ENCODE data around the gene C1orf105. TPM values are rescaled to one million over a fixed set of nuclear protein-coding genes. Genes with fewer than 3 reads are reported as not detected.
A peak's percentile ranks its signal among the peaks of the same experiment; 100 is the strongest.

The C1orf105 gene
- total RNA-seq, 1 donor from 2014 or later = not detected

- peak overlapping the region; percentile 95 for H3K4me3 Mint-ChIP-seq
- no peak overlapping the region for H3K27ac Mint-ChIP-seq
- H3K4me2 ChIP-seq = peak overlapping the region; percentile 82
Measured at GRCh38 chr1:172442404-172442803, 21.9 kb downstream of the C1orf105 start.

GRCh38 chr1:172442843-172443565 lies 22.5 kb downstream of the C1orf105 start:
- peak overlapping the region; percentile 89 for H2AFZ ChIP-seq (replicated peaks)
- H3K27me3 Mint-ChIP-seq (ENCODE audit: insufficient read depth, low read depth) = peaks cover 2% of the 10 kb centered on the region

More at GRCh38 chr1:172442404-172442803, 21.9 kb downstream of the C1orf105 start:
- peaks cover 26% of the 10 kb centered on the region for H3K36me3 Mint-ChIP-seq
- H3K27me3 ChIP-seq = no peaks in the 10 kb centered on the region
- no peak overlapping the region for H3K9ac ChIP-seq
- no peak overlapping the region for H2AFZ ChIP-seq (replicated peaks)
- TF ChIP-seq EZH2phosphoT487 (IDR thresholded peaks at IDR 0.05) = no peak
- no peak for TF ChIP-seq EZH2 (IDR thresholded peaks at IDR 0.05)
- no peak for TF ChIP-seq CTCF (IDR thresholded peaks at IDR 0.05)
- no peak overlapping the region for H3K27ac ChIP-seq
- H3K4me1 Mint-ChIP-seq = peaks cover 17% of the 10 kb centered on the region
- H3K27me3 Mint-ChIP-seq (ENCODE audit: insufficient read depth, low read depth) = peaks cover 2% of the 10 kb centered on the region
- H3K79me2 ChIP-seq (ENCODE audit: low read depth) = peaks cover 31% of the 10 kb centered on the region
- peak overlapping the region; percentile 85 for H3K4me3 ChIP-seq
- H3F3A ChIP-seq (ENCODE audit: low read depth) = no peaks in the 10 kb centered on the region
- no peaks in the 10 kb centered on the region for H3K36me3 ChIP-seq
- H3K9me3 ChIP-seq (ENCODE audit: low read depth) = no peaks in the 10 kb centered on the region
- no peaks in the 10 kb centered on the region for H3K9me3 Mint-ChIP-seq
- peaks cover 4% of the 10 kb centered on the region for H4K20me1 ChIP-seq (ENCODE audit: low read depth)
- H3K4me1 ChIP-seq = peaks cover 9% of the 10 kb centered on the region
- no peak for DNase-seq (ENCODE audit: low spot score)

GRCh38 chr1:172443666-172444453 lies 23.4 kb downstream of the C1orf105 start, which contains the start of gene PIGC:
Gene PIGC (minus strand): TSS chr1:172444069. CDS start chr1:172442622, 1,447 bp downstream.
- H3K4me3 Mint-ChIP-seq = peak within 1 kb of the TSS; percentile 95
- H3K27ac ChIP-seq = no peak within 1 kb of the TSS
- peaks cover 9% of the 10 kb centered on the region for H3K4me1 ChIP-seq

More at GRCh38 chr1:172442843-172443565, 22.5 kb downstream of the C1orf105 start:
- Mint-ChIP-seq H3K9me3 (no peaks in the 10 kb centered on the region), H3K4me3 (peak overlapping the region; percentile 95), H3K36me3 (peaks cover 26% of the 10 kb centered on the region), H3K27ac (peak overlapping the region; percentile 73), H3K4me1 (peaks cover 17% of the 10 kb centered on the region)
- H3K4me1 ChIP-seq = peaks cover 9% of the 10 kb centered on the region
- no peaks in the 10 kb centered on the region for H3K9me3 ChIP-seq (ENCODE audit: low read depth)
- peak overlapping the region; percentile 85 for H3K4me3 ChIP-seq
- no peak for TF ChIP-seq EZH2phosphoT487 (IDR thresholded peaks at IDR 0.05)
- TF ChIP-seq EZH2 (IDR thresholded peaks at IDR 0.05) = no peak
- peaks cover 30% of the 10 kb centered on the region for H3K79me2 ChIP-seq (ENCODE audit: low read depth)
- no peak for DNase-seq (ENCODE audit: low spot score)
- H3K9ac ChIP-seq = peak overlapping the region; percentile 61
- H4K20me1 ChIP-seq (ENCODE audit: low read depth) = peaks cover 4% of the 10 kb centered on the region
- no peak overlapping the region for H3K27ac ChIP-seq
- no peaks in the 10 kb centered on the region for H3K27me3 ChIP-seq
- no peaks in the 10 kb centered on the region for H3F3A ChIP-seq (ENCODE audit: low read depth)
- H3K36me3 ChIP-seq = no peaks in the 10 kb centered on the region
- peak overlapping the region; percentile 82 for H3K4me2 ChIP-seq

More at GRCh38 chr1:172443666-172444453, 23.4 kb downstream of the C1orf105 start, which contains the start of gene PIGC:
- TF ChIP-seq CTCF (IDR thresholded peaks at IDR 0.05) = peak; percentile 84
- no peak for TF ChIP-seq EZH2phosphoT487 (IDR thresholded peaks at IDR 0.05)
- TF ChIP-seq EZH2 (IDR thresholded peaks at IDR 0.05) = no peak
- H4K20me1 ChIP-seq (ENCODE audit: low read depth) = peaks cover 4% of the 10 kb centered on the region
- no peaks in the 10 kb centered on the region for H3K27me3 ChIP-seq
- Mint-ChIP-seq H3K4me1 (peaks cover 22% of the 10 kb centered on the region), H3K36me3 (peaks cover 23% of the 10 kb centered on the region), H3K9me3 (no peaks in the 10 kb centered on the region), H3K27ac (peak within 1 kb of the TSS; percentile 81), H3K27me3 (ENCODE audit: insufficient read depth, low read depth) (peaks cover 2% of the 10 kb centered on the region)
- peak; percentile 93 for DNase-seq (ENCODE audit: low spot score)
- H3K9ac ChIP-seq = peak within 1 kb of the TSS; percentile 61
- no peaks in the 10 kb centered on the region for H3K36me3 ChIP-seq
- H3K4me2 ChIP-seq = peak within 1 kb of the TSS; percentile 82
- peak within 1 kb of the TSS; percentile 85 for H3K4me3 ChIP-seq
- peaks cover 25% of the 10 kb centered on the region for H3K79me2 ChIP-seq (ENCODE audit: low read depth)
- no peaks in the 10 kb centered on the region for H3K9me3 ChIP-seq (ENCODE audit: low read depth)
- no peaks in the 10 kb centered on the region for H3F3A ChIP-seq (ENCODE audit: low read depth)
- peak within 1 kb of the TSS; percentile 89 for H2AFZ ChIP-seq (replicated peaks)

Measured in neural progenitor cell (in vitro differentiated cells).